Activated CD4-positive, alpha-beta T cell treated with anti-CD3 and anti-CD28 coated beads for 36 hours (primary cell): Measurements from ENCODE around the gene BBS9. TPM values are rescaled to one million over a fixed set of nuclear protein-coding genes. Genes with fewer than 3 reads are reported as not detected.

Experiments used
- ATAC-seq: fragments of 200-7000 bp; cut with Tn5 transposase; one replicate; pipeline ENCODE4 v1.10.0; 2021; ENCODE audit warnings: mild to moderate bottlenecking, moderate library complexity
- CTCF ChIA-PET: fragments of 350-600 bp; sonication (Branson Sonifier 250); formaldehyde crosslinking; loops from one replicate; lab custom pipeline; 2021; ENCODE audit warnings: antibody characterized with exemption; lab: Charles Lee
- POLR2A ChIA-PET: fragments of 350-600 bp; sonication (Branson Sonifier 250); formaldehyde crosslinking; loops from one replicate; lab custom pipeline; 2021; ENCODE audit warnings: antibody characterized with exemption, inconsistent platforms; lab: Charles Lee
- DNase-seq: peaks from one replicate; pipeline ENCODE4 v3.0.0-alpha.2; 2020
- H3K27ac Mint-ChIP-seq: one replicate; pipeline ENCODE4 v1.8.0; 2021; ENCODE audit warnings: mixed read lengths
- H3K27me3 Mint-ChIP-seq: one replicate; pipeline ENCODE4 v1.8.0; 2021; ENCODE audit warnings: mixed read lengths
- H3K36me3 Mint-ChIP-seq: one replicate; pipeline ENCODE4 v1.8.0; 2021; ENCODE audit warnings: low read depth, mixed read lengths
- H3K4me1 Mint-ChIP-seq: one replicate; pipeline ENCODE4 v1.8.0; 2021; ENCODE audit warnings: mixed read lengths
- H3K4me3 Mint-ChIP-seq: one replicate; pipeline ENCODE4 v1.8.0; 2021; ENCODE audit warnings: mild to moderate bottlenecking, moderate library complexity, mixed read lengths
- H3K9me3 Mint-ChIP-seq: one replicate; pipeline ENCODE4 v1.8.0; 2021; ENCODE audit warnings: low read depth, mixed read lengths
- intact Hi-C, 2 experiments: fragments of 100-400 bp; cut with DNase I in 1 of 2; cut with micrococcal nuclease in 1 of 2; formaldehyde crosslinking; loops; one replicate each; pipeline versions ENCODE4 v1.14.2 to v1.15.1; 2022 to 2024; cut with DNase I, micrococcal nuclease
- total RNA-seq, 2 experiments: library from RNA; stranded (reverse); gene quantifications; one replicate each; pipeline ENCODE4 v1.2.3, GENCODE V29; 2021

The BBS9 gene
- total RNA-seq, 2 experiments from 2014 or later: 4.1 to 9.9 TPM

GRCh38 chr7:33373195-33373594, 243.8 kb downstream of the BBS9 start:
- Mint-ChIP-seq H3K4me1 (no peaks in the 10 kb centered on the region), H3K9me3 (no peaks in the 10 kb centered on the region), H3K4me3 (no peak overlapping the region), H3K36me3 (peaks cover 27% of the 10 kb centered on the region), H3K27me3 (no peaks in the 10 kb centered on the region), H3K27ac (no peak overlapping the region)
- no peak for ATAC-seq
- POLR2A ChIA-PET: no interaction called here
- CTCF ChIA-PET: no interaction called here
- DNase-seq: no peak
- intact Hi-C loops: no loop called here

GRCh38 chr7:33379891-33380525, 250.6 kb downstream of the BBS9 start:
- ATAC-seq: no peak
- intact Hi-C loops: no loop called here

GRCh38 chr7:33388332-33388731, 259.0 kb downstream of the BBS9 start:
- no peak overlapping the region for H3K4me3 Mint-ChIP-seq
- CTCF ChIA-PET: no interaction called here
- no peaks in the 10 kb centered on the region for H3K9me3 Mint-ChIP-seq
- no peak overlapping the region for H3K27ac Mint-ChIP-seq
- POLR2A ChIA-PET: no interaction called here
- H3K27me3 Mint-ChIP-seq: no peaks in the 10 kb centered on the region
- H3K4me1 Mint-ChIP-seq: no peaks in the 10 kb centered on the region
- ATAC-seq: no peak
- peaks cover 18% of the 10 kb centered on the region for H3K36me3 Mint-ChIP-seq
- no peak for DNase-seq
- intact Hi-C loops: no loop called here

More at GRCh38 chr7:33379891-33380525, 250.6 kb downstream of the BBS9 start:
- Mint-ChIP-seq H3K27me3 (no peaks in the 10 kb centered on the region), H3K4me3 (no peak overlapping the region), H3K4me1 (no peaks in the 10 kb centered on the region), H3K36me3 (peaks cover 9% of the 10 kb centered on the region), H3K27ac (no peak overlapping the region), H3K9me3 (no peaks in the 10 kb centered on the region)
- ChIA-PET POLR2A (no interaction called here), CTCF (no interaction called here)
- DNase-seq: no peak

GRCh38 chr7:33392148-33392547, 262.8 kb downstream of the BBS9 start:
- ChIA-PET CTCF (interaction anchor here (0.7 kb wide), 1 partner anchor 31 kb away, joined by 3 read pairs; no protein-coding TSS in a partner anchor), POLR2A (no interaction called here)
- Mint-ChIP-seq H3K9me3 (peaks cover 7% of the 10 kb centered on the region), H3K4me3 (no peak overlapping the region), H3K27me3 (no peaks in the 10 kb centered on the region), H3K4me1 (no peaks in the 10 kb centered on the region), H3K36me3 (peaks cover 31% of the 10 kb centered on the region), H3K27ac (no peak overlapping the region)
- ATAC-seq (no peak), DNase-seq (no peak)
- intact Hi-C loops: no loop called here

- DNase-seq (no peak), ATAC-seq (no peak)
- CTCF ChIA-PET: no interaction called here
- intact Hi-C loops: no loop called here
- Mint-ChIP-seq H3K36me3 (peaks cover 27% of the 10 kb centered on the region), H3K27me3 (no peaks in the 10 kb centered on the region), H3K9me3 (peaks cover 7% of the 10 kb centered on the region), H3K4me1 (no peaks in the 10 kb centered on the region), H3K4me3 (no peak overlapping the region), H3K27ac (no peak overlapping the region)
- POLR2A ChIA-PET: no interaction called here
These were observed 264.4 kb downstream of the BBS9 start for GRCh38 chr7:33393770-33394169.

- intact Hi-C loops: no loop called here
- ChIA-PET CTCF (interaction anchor here (0.7 kb wide), 1 partner anchor 16 kb away, joined by 3 read pairs; no protein-coding TSS in a partner anchor), POLR2A (no interaction called here)
- H3K27me3 Mint-ChIP-seq: no peaks in the 10 kb centered on the region
- DNase-seq (no peak), ATAC-seq (no peak)
- peaks cover 7% of the 10 kb centered on the region for H3K9me3 Mint-ChIP-seq
- H3K4me1 Mint-ChIP-seq: no peaks in the 10 kb centered on the region
- H3K36me3 Mint-ChIP-seq: peaks cover 21% of the 10 kb centered on the region
- H3K4me3 Mint-ChIP-seq: no peak overlapping the region
- H3K27ac Mint-ChIP-seq: no peak overlapping the region
These were observed 266.0 kb downstream of the BBS9 start for GRCh38 chr7:33395340-33395739.

- H3K27me3 Mint-ChIP-seq: no peaks in the 10 kb centered on the region
- H3K4me3 Mint-ChIP-seq: no peak overlapping the region
- H3K4me1 Mint-ChIP-seq: no peaks in the 10 kb centered on the region
- ChIA-PET POLR2A (no interaction called here), CTCF (no interaction called here)
- ATAC-seq: no peak
- intact Hi-C loops: no loop called here
- H3K27ac Mint-ChIP-seq: no peak overlapping the region
- peaks cover 17% of the 10 kb centered on the region for H3K36me3 Mint-ChIP-seq
- no peak for DNase-seq
- peaks cover 7% of the 10 kb centered on the region for H3K9me3 Mint-ChIP-seq
These were observed 270.3 kb downstream of the BBS9 start for GRCh38 chr7:33399528-33400213.

- intact Hi-C loops: no loop called here
- Mint-ChIP-seq H3K4me1 (no peaks in the 10 kb centered on the region), H3K27me3 (no peaks in the 10 kb centered on the region), H3K36me3 (peaks cover 17% of the 10 kb centered on the region), H3K9me3 (peaks cover 7% of the 10 kb centered on the region), H3K4me3 (no peak overlapping the region), H3K27ac (no peak overlapping the region)
- ATAC-seq (no peak), DNase-seq (no peak)
- CTCF ChIA-PET: no interaction called here
- POLR2A ChIA-PET: no interaction called here
These were observed 270.8 kb downstream of the BBS9 start for GRCh38 chr7:33400214-33400538.

- intact Hi-C loops: no loop called here
- POLR2A ChIA-PET: no interaction called here
- no peaks in the 10 kb centered on the region for H3K4me1 Mint-ChIP-seq
- H3K27me3 Mint-ChIP-seq: no peaks in the 10 kb centered on the region
- DNase-seq: no peak
- no peak overlapping the region for H3K4me3 Mint-ChIP-seq
- no peak overlapping the region for H3K27ac Mint-ChIP-seq
- H3K9me3 Mint-ChIP-seq: peaks cover 15% of the 10 kb centered on the region
- peaks cover 22% of the 10 kb centered on the region for H3K36me3 Mint-ChIP-seq
- CTCF ChIA-PET: no interaction called here
- no peak for ATAC-seq
These were observed 280.9 kb downstream of the BBS9 start for GRCh38 chr7:33410266-33410665.

GRCh38 chr7:33411020-33411419, 281.7 kb downstream of the BBS9 start:
- H3K36me3 Mint-ChIP-seq: peaks cover 19% of the 10 kb centered on the region

GRCh38 chr7:33412331-33412730, 283.0 kb downstream of the BBS9 start:
- Mint-ChIP-seq H3K4me3 (no peak overlapping the region), H3K27ac (no peak overlapping the region), H3K9me3 (peaks cover 8% of the 10 kb centered on the region), H3K27me3 (no peaks in the 10 kb centered on the region), H3K4me1 (no peaks in the 10 kb centered on the region), H3K36me3 (peaks cover 8% of the 10 kb centered on the region)
- CTCF ChIA-PET: interaction anchor here (1.0 to 1.7 kb wide), 2 partner anchors 11 to 248 kb away, joined by 3 to 5 read pairs; no protein-coding TSS in a partner anchor
- intact Hi-C loops: no loop called here
- ATAC-seq (no peak), DNase-seq (no peak)
- POLR2A ChIA-PET: no interaction called here

More at GRCh38 chr7:33411020-33411419, 281.7 kb downstream of the BBS9 start:
- intact Hi-C loops: no loop called here
- ChIA-PET POLR2A (no interaction called here), CTCF (interaction anchor here (1.2 kb wide), 1 partner anchor 16 kb away, joined by 3 read pairs; no protein-coding TSS in a partner anchor)
- no peaks in the 10 kb centered on the region for H3K27me3 Mint-ChIP-seq
- no peaks in the 10 kb centered on the region for H3K4me1 Mint-ChIP-seq
- H3K9me3 Mint-ChIP-seq: peaks cover 15% of the 10 kb centered on the region
- ATAC-seq (no peak), DNase-seq (no peak)
- no peak overlapping the region for H3K4me3 Mint-ChIP-seq
- H3K27ac Mint-ChIP-seq: no peak overlapping the region

- H3K4me1 Mint-ChIP-seq: no peaks in the 10 kb centered on the region
- no peaks in the 10 kb centered on the region for H3K27me3 Mint-ChIP-seq
- H3K4me3 Mint-ChIP-seq: no peak overlapping the region
- intact Hi-C loops: no loop called here
- DNase-seq (no peak), ATAC-seq (no peak)
- ChIA-PET CTCF (no interaction called here), POLR2A (no interaction called here)
- no peaks in the 10 kb centered on the region for H3K36me3 Mint-ChIP-seq
- no peaks in the 10 kb centered on the region for H3K9me3 Mint-ChIP-seq
- no peak overlapping the region for H3K27ac Mint-ChIP-seq
These were observed 288.9 kb downstream of the BBS9 start for GRCh38 chr7:33418251-33418701.
